ENCODE data around the gene TYROBP.
A peak's percentile ranks its signal among the peaks of the same experiment; 100 is the strongest.

- no peak for TF ChIP-seq EZH2 (IDR thresholded peaks at IDR 0.05; ENCODE audit: borderline replicate concordance, low read length)
- peak; percentile 20; the same call in 1 of the 2 replicates for TF ChIP-seq CTCF (IDR thresholded peaks at IDR 0.05; ENCODE audit: low read length)
Measured at GRCh38 chr19:35911173-35911572, 3.1 kb upstream of the TYROBP start.

All from OCI-LY1 (cell line).